ENCODE data around the gene MED12L. TPM values are rescaled to one million over a fixed set of nuclear protein-coding genes. Genes with fewer than 3 reads are reported as not detected.

Gene MED12L
- total and polyA plus RNA-seq, 9 of the 15 experiments (the other 6 are each of a cell fraction or from before 2014, with no cell fraction given), result not detected

DNA sequence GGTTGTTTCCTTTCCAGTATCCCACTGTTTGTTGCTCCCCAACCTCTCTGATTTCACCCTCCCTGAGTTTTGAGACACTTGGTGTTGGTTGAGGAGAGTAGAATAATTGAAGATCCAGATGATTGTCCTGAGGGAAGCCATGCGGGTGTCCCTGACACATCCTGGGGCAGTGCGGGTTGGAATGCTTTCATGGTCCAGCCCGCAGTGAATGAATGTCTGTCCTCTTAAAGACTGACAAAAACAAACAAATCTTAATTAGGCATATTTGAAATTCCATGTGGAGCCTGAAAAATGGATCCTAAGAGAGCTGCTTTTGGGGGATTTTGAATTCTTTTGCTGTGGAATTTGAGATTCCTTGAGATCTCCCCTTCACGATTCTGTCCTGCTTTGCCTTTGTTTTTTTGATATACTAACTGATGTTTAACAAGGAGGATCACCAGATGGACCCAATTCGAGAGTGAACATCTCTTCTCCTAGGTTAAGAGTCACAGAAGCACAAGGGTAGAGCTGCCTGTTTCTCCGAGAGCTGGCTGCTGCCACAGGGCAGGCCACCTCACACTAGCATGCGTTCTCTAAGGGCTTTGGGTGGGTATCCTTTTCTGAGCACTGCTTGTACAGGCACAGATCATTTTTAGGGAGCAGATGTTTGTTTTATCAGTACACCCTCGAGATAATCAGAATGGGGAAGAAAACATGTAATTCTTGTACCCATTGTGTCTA is 70.1 kb downstream of the MED12L start (continued):
- TF ChIP-seq, protein P1, sequence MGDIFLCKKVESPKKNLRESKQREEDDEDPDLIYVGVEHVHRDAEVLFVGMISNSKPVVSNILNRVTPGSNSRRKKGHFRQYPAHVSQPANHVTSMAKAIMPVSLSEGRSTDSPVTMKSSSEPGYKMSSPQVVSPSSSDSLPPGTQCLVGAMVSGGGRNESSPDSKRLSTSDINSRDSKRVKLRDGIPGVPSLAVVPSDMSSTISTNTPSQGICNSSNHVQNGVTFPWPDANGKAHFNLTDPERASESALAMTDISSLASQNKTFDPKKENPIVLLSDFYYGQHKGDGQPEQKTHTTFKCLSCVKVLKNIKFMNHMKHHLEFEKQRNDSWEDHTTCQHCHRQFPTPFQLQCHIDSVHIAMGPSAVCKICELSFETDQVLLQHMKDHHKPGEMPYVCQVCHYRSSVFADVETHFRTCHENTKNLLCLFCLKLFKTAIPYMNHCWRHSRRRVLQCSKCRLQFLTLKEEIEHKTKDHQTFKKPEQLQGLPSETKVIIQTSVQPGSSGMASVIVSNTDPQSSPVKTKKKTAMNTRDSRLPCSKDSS (IDR thresholded peaks at IDR 0.05; ENCODE audit: low read depth, partially characterized antibody), result no peak

- FAIRE-seq, result peak; percentile 59
- ATAC-seq, result peak; percentile 85
- no peaks in the 10 kb centered on the region for H3K36me3 ChIP-seq (ENCODE audit: control insufficient read depth, insufficient read depth, low read length)
- BruUV-seq (replicated peaks), result no TSS peak
- H3K9ac ChIP-seq (ENCODE audit: insufficient read depth in 1 of 2, low read depth in 2 of 2, low read length in 2 of 2), result no peak overlapping the region
- peaks cover 4 to 20% of the 10 kb centered on the region in 2 experiments; a peak in 4 of 5 replicates for H3K27me3 ChIP-seq (ENCODE audit: control insufficient read depth in 2 of 2, insufficient read depth in 2 of 2, low read length in 2 of 2)
- H3K4me1 ChIP-seq (replicated peaks in 1 of 2; ENCODE audit: control insufficient read depth in 2 of 2, insufficient read depth in 2 of 2, low read length in 2 of 2), result no peaks in the 10 kb centered on the region
- in situ Hi-C loops (cut with MboI), result loop anchor here (10.0 kb wide), 1 partner anchor 362 kb away; no protein-coding TSS in a partner anchor
- peak; percentile 41 to 63 (median 45) for DNase-seq (ENCODE audit: extremely low read depth in 1 of 4, low spot score in 3 of 4)
- no peaks in the 10 kb centered on the region for H3K9me3 ChIP-seq (replicated peaks; ENCODE audit: control insufficient read depth, insufficient read depth, low read depth, low read length)
- no peaks in the 10 kb centered on the region for H3K79me2 ChIP-seq (ENCODE audit: control insufficient read depth, insufficient read depth, low read length)
- H3K27ac ChIP-seq (ENCODE audit: extremely low read depth, low read depth, low read length), result no peak overlapping the region
- ChIA-PET CTCF (ENCODE audit: low intra/inter-chr PET ratio) (interaction anchor here (0.7 to 1.0 kb wide), 2 partner anchors 11 to 126 kb away, joined by 3 read pairs; no protein-coding TSS in a partner anchor), POLR2A (interaction anchor here (0.7 kb wide), 1 partner anchor 69 kb away, joined by 4 read pairs; no protein-coding TSS in a partner anchor)
- H3K4me2 ChIP-seq (ENCODE audit: insufficient read depth, low read length), result no peak overlapping the region
- no peak overlapping the region for H3K4me3 ChIP-seq
- H3K9me1 ChIP-seq (ENCODE audit: control insufficient read depth, insufficient read depth, low read length), result no peaks in the 10 kb centered on the region
- H2AFZ ChIP-seq (ENCODE audit: low read depth, low read length), result no peak overlapping the region
- TF ChIP-seq ELF4 (CRISPR knock-in tag; IDR thresholded peaks at IDR 0.05) (no peak), CTCF (IDR thresholded peaks at IDR 0.05 in 2 of 3, conservative IDR thresholded peaks at IDR 0.05 in 1 of 3; ENCODE audit: insufficient read depth in 2 of 3, low read depth in 1 of 3, low read length in 3 of 3) (peak; percentile 39 to 62 (median 54); a peak in 5 of 6 replicates), RAD21 (CRISPR knock-in tag; conservative IDR thresholded peaks at IDR 0.05 in 1 of 2, IDR thresholded peaks at IDR 0.05 in 1 of 2) (peak in 1 of 2 experiments; percentile 37; a peak in 1 of 4 replicates)
- 11% methylated on average over 3 of the region's 3 CpGs for WGBS (ENCODE audit: insufficient coverage, low coverage, missing lambda C conversion rate)
- intact Hi-C loops (cut with micrococcal nuclease), result no loop called here
- no peaks in the 10 kb centered on the region for H4K20me1 ChIP-seq (replicated peaks; ENCODE audit: control insufficient read depth, insufficient read depth, low read length)
Measured at GRCh38 chr3:151156618-151157216, 71.3 kb downstream of the MED12L start.

All from K562 (cell line).